H1 (cell line): ENCODE data around the gene MIX23. TPM values are rescaled to one million over a fixed set of nuclear protein-coding genes. Genes with fewer than 3 reads are reported as not detected.
A peak's percentile ranks its signal among the peaks of the same experiment; 100 is the strongest.

Experiments used
- CHD7 ChIP-seq: fragments of 300-600 bp; sonication (generic); IDR thresholded peaks from 2 replicates; pipeline ENCODE4 v1.7.1; 2012; ENCODE audit warnings: low read length, moderate library complexity, mild to moderate bottlenecking, inconsistent platforms; ENCODE audit not compliant: insufficient replicate concordance
- NRF1 ChIP-seq: IDR thresholded peaks from 2 replicates; pipeline ENCODE4 v1.6.1; 2011; ENCODE audit warnings: mild to moderate bottlenecking, low read depth, low read length, improper control_type of control experiment
- RAD21 ChIP-seq, 2 experiments: IDR thresholded peaks in 1 of 2; conservative IDR thresholded peaks in 1 of 2; 2 replicates each; pipeline ENCODE4 v1.6.1; 2011; ENCODE audit warnings: low read depth in 2 of 2, low read length in 2 of 2, improper control_type of control experiment in 1 of 2, inconsistent platforms in 1 of 2, mild to moderate bottlenecking in 1 of 2, moderate library complexity in 1 of 2
- RBBP5 ChIP-seq: IDR thresholded peaks from 2 replicates; pipeline ENCODE4 v1.7.1; 2012; ENCODE audit warnings: low read depth, mild to moderate bottlenecking, inconsistent platforms, low read length, moderate library complexity, borderline replicate concordance
- RXRA ChIP-seq: IDR thresholded peaks from 2 replicates; pipeline ENCODE4 v1.6.1; 2011; ENCODE audit warnings: low read depth, mild to moderate bottlenecking, low read length, moderate library complexity; ENCODE audit not compliant: insufficient read depth
- SIN3A ChIP-seq, 2 experiments: IDR thresholded peaks in 1 of 2; conservative IDR thresholded peaks in 1 of 2; 2 replicates each; pipeline ENCODE4 v1.6.1; 2011 to 2012; ENCODE audit warnings: low read length in 2 of 2, improper control_type of control experiment in 1 of 2, low read depth in 1 of 2, mild to moderate bottlenecking in 1 of 2
- SIRT6 ChIP-seq: IDR thresholded peaks from one replicate; pipeline ENCODE4 v1.7.1; 2012; ENCODE audit warnings: low read length, inconsistent platforms
- SP1 ChIP-seq: IDR thresholded peaks from 2 replicates; pipeline ENCODE4 v1.6.1; 2011; ENCODE audit warnings: low read depth, low read length
- polyA plus RNA-seq, 7 experiments: library from polyadenylated mRNA; depleted of rRNA in 3 of 7; stranded (reverse) in 5 of 7; unstranded in 2 of 7; fragments of >200 nt in 5 of 7; fragments of 200-250 nt in 2 of 7; gene quantifications; 1 replicate in 5 of 7; 2 replicates in 1 of 7; 4 replicates in 1 of 7; pipeline versions ENCODE4 v1.2.1 to v1.2.3, GENCODE V29; 2011 to 2013; ENCODE audit warnings: missing spikeins in 2 of 7, mixed read lengths in 2 of 7
- total RNA-seq: library from RNA; stranded (reverse); fragmentation: NEBNext Ultra II Directional; extraction: Animal tissue kit (Norgen Biotek cat#: 25700); gene quantifications from 2 replicates; pipeline ENCODE4 v1.2.1, GENCODE V29; 2021

Gene MIX23
- total and polyA plus RNA-seq, 2 of the 8 experiments (the other 6 are each of a cell fraction or from before 2014, with no cell fraction given), result 22.1 to 69.6 TPM

- TF ChIP-seq CHD7, result no peak
- no peak for TF ChIP-seq NRF1
- no peak for TF ChIP-seq RXRA
- peak; percentile 38; the same call in 1 of the 2 replicates for TF ChIP-seq SP1
- no peak for TF ChIP-seq SIRT6
- TF ChIP-seq RAD21 (IDR thresholded peaks at IDR 0.05 in 1 of 2, conservative IDR thresholded peaks at IDR 0.05 in 1 of 2; ENCODE audit: low read depth in 2 of 2, low read length in 2 of 2), result peak; percentile 21 to 23; a peak in 2 of 4 replicates
- peak; percentile 34 to 88; a peak in 2 of 4 replicates for TF ChIP-seq SIN3A (conservative IDR thresholded peaks at IDR 0.05 in 1 of 2, IDR thresholded peaks at IDR 0.05 in 1 of 2; ENCODE audit: low read depth in 1 of 2, low read length in 2 of 2)
- TF ChIP-seq RBBP5, result peak; percentile 85; the same call in 1 of the 2 replicates
These were observed 1.0 kb upstream of the MIX23 start, which contains the start of gene FAM162A (continued) for GRCh38 chr3:122383771-122384697.
